GM19328 (cell line): ENCODE results near the gene RORC.
A peak's percentile ranks its signal among the peaks of the same experiment; 100 is the strongest.
"Not testable (repeated sequence)": the region's sequence is repeated elsewhere in the genome, so short reads cannot be mapped to it uniquely, and the experiment has no call there.

ENCODE experiments used
- ATAC-seq: cut with Tn5 transposase; IDR thresholded peaks from one replicate; pipeline ENCODE4 v1.9.1; 2021; ENCODE audit warnings: mild to moderate bottlenecking, moderate library complexity; ENCODE audit not compliant: unreplicated experiment

RORC gene

DNA sequence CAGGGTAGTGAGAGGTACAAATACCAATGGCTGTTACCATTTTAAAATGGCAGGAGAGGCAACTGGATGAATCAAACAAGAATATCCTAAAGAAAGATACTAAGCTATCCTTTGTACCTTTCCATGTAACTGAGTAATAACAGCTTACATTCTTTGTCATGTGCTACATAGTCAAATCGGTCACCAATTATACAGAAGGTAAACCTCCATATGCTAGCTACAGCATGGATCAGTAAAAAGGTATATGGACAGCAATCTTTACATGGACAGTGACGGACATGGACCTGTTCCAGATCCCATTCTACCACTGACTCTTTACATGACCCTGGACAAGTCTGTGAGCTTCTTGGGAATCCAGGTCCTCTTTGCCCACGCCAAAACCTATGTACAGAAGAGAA is 54.9 kb downstream of the RORC start:
- no peak for ATAC-seq

DNA sequence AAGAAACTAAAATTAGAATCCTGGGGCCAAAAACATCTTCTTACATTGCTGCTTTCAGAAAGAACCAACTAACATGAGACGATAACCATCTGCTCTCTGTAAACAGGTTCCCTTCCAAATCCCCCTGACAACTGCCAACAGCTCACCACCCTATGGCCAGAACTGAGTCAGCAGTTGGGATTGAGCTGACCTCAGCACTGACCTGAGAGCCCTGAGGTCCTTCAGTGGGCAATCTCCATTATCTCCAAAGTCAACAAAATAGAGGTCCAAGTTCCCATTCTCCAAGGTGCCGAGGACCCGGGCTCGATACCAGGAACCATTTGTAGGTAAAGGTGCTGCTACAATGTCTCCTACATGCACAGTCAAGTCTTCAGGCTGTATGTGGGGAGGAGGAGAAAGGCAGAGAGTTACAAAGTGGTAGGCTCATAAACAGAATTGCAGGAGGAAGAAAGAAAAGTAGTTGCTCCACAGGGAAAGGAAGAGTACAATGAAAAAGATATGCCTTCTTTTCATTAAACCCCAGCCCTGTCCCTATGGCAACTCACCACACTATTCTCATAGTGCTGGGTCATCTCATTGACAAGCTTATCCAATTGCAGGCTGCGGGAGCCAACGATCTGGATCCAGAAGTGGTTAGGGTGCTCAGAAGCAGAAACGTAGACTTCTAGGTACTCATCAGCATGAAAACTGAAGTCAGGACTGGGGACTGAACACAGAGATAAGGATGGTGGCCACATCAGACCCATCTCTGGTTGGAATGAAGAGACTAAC is 55.5 kb downstream of the RORC start:
- ATAC-seq: no peak

DNA sequence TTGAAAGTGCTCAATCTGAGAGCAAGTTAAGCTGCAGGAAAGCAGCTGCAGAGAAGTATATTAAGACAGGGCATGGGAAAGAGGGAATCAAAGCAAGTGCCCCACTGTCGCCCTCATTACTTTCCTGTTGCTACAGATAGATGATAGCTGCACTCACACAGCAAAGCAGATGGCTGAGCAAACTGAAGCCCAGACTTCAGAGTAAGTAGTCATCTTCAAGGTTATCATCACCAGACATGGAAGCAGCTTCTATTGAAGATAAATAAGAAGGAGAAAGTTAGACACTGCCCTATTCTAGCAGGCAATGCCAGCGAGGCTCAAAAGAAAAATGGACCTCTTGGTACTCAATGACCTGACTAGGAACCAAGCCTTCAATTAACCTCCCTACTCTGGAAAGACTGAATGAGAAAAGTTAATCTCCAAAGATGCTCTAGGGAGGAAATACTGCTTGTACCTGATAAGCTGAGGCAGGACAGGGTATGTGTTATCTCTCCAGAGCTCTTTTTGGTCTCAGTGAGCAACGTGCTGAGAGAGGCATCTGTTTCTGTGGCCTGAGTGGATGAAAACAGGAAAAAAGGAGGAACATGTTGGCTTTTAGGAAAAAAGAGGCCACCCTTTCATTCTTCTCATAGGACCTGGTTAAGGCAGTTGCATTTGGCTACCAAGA is 57.2 kb downstream of the RORC start:
- no peak for ATAC-seq

DNA sequence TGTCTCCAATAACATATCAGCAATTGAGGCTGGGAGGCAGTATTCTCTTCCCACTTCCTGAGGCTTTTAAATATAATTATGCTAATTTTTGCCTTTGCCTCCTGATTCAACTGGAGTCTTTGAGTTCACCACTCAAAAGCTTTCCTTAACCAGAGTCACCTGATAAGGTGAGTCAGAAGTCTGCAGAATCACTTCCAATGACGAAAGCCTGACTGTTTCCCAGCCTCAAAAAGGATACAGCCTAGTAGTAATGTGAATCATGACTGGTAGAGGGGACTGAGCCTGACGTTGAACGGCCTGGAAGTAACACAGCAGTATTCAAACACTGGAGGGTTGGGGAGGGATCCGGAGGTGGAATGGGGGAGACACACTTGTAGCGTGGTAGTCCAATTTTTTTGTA is 57.9 kb downstream of the RORC start:
- ATAC-seq: no peak

DNA sequence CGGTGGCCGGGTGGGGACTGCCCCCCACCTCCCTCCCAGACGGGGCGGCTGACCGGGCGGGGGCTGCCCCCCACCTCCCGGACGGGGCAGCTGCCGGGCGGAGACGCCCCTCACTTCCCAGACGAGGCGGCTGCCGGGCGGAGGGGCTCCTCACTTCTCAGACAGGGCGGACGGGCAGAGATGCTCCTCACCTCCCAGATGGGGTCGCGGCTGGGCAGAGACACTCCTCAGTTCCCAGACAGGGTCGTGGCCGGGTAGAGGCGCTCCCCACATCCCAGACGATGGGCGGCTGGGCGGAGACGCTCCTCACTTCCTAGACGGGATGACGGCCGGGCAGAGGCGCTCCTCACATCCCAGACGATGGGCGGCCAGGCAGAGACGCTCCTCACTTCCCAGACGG is 62.3 kb downstream of the RORC start:
- not testable (repeated sequence) for ATAC-seq

DNA sequence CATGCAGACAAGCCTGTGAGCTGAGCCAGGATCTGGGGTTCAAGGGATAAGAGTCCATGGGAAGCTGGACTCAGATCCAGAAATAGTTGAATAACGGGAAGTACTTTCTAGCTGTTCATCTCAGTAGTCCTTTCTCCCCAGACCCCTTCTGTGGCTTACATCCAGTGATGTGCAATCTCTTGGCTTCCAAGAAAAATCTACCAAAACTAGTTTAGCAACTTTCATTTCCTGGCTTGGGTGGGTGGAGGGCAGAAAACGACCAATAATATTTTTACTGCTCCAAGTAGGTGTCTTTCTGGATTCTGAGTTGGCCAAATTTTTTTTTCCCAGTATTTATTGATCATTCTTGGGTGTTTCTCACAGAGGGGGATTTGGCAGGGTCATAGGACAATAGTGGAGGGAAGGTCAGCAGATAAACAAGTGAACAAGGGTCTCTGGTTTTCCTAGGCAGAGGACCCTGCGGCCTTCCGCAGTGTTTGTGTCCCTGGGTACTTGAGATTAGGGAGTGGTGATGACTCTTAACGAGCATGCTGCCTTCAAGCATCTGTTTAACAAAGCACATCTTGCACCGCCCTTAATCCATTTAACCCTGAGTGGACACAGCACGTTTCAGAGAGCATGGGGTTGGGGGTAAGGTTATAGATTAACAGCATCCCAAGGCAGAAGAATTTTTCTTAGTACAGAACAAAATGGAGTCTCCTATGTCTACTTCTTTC is 63.1 kb downstream of the RORC start:
- ATAC-seq: not testable (repeated sequence)

DNA sequence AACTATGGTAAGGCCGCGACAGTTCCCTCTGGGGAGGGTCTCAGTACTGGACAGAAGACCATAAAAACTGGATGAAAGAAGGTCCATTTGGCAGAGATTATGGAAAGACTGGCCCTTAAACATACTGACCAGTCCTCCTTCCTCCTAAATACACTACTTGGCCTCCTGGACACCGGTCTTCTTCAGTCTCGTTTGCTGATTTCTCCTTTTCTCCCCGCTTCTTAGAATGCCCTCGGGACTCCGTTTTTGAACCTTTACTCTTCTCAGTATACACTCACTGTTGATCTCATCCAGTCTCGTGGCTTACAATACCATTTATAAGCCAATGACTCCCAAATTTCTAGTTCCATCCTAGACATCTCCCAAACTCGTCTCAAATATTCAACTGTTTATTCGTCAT is 67.6 kb downstream of the RORC start:
- ATAC-seq: no peak

DNA sequence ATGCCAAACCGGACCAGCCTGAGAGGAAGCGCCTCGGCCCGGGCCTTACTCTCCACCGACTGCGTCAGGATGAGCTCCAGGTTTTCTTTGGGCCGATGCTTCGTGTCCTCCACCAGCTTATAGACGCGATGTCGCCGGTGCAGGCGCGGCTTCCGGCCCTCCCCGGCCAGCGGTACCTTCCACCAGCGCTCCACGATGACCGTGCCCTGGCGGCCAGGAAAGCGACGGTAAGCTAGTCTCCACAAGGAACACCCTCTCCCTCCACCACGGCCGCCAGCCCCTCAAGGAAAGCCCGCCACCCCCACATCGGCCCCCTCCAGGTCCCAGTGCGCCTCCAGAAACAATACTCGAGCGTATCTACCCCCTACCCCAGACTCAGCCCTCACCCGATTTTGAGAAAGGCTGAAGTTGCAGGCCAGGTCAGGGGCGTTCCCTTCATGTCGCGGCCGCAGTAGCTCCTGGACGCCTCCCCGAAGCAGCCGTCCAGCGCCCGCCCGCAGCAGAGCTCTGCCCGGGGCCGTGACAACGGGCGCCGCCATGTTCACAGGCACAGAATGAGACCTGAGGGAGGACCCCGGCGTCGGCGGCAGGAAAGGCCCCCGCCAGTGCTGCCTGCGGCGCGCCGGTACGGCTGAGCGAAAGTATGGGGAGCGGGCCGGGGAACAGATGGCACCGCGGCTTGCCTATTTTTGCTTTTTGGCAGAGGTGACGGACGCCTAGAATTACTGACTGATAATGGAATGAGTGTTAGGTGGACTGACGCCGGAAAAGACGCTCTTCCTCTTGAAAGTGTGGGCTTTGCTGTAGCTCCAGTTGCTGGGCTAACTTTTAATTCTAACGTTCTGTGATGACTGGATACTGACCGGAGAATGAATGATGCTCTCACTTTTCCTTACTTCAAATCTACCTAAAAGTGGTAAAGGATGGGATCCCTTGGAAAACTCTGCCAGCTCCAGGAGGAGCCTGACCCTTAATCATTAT is 68.4 kb downstream of the RORC start, which contains the start of gene MRPL9:
Gene MRPL9, minus strand, starts transcription at position 556 of the 981 bp plus-strand sequence. Its CDS starts 17 bp downstream, at position 539.
- ATAC-seq: peak; percentile 79

DNA sequence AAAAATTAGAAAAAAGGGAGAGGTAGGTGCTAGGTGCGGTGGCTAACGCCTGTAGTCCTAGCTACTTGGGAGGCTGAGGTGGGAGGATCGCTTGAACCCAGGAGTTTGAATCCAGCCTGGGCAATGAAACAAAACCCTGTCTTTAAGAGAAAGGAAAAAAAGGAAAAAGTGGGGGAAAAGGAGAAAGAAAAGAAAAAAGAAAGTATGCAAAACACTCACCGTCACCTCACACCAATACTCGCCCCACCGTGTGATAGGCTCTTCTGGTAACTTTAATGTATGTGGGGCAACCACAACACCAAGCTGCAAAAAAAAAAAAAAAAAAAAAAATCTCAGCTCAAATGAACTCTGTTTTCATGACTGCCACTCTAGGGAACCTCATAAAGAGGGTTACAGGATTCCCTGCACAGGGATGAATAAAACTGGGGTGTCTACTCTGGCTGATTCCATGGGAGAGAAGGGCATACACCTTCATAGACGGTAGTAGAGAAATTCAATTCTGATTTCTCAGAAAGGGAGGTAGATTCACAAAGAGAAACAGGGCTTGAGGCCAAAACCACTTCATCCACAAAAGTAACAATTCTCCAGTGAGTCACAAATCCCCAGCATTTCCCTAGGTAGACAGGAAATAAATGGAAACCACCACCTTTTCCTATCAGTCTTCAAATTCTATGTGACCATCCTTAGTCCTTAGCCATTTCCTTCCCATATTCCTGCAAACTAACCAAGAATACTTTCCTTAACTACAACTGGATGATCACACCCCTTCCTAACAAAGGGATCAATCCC is 70.8 kb downstream of the RORC start:
- ATAC-seq: no peak

DNA sequence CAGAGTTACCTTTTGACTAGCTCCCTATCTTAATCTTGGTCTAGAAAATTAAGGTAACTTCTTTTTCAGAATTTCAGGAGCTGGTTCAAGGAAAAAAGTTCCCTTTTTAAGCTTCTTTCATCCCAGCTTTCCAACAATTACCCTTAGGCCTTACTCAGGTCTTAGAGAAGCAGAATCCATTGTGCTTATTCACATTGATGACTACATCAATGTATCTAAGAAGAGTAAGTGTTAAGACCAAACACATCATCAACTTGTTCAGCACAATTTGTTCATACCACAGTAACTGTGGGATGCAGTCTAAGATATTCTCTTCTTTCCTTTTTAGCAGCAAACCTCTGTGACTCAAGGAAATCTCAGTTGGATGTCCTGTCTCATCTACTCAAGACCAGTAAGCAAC is 72.4 kb downstream of the RORC start:
- no peak for ATAC-seq

DNA sequence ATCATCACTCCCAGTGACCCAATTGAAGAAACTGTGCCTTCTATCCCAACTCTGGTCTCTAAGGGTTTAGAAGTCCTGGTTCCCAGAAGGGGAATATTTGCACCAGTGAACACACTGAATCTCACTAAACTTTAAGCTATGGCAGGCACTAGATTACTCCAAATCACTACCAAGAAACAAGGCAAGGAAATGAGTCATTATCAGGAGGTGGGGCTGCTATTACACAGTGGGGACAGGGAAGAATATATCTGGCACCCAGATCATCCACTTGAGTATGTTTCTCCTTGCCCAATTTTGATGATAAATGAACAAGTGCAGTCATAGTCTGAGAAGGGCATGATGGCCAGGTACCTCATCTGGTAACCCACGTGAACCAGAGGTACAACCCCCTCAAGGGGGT is 75.3 kb downstream of the RORC start:
- no peak for ATAC-seq
